ENCODE measurements around the gene GJC2.

- no peak for TF ChIP-seq POLR2A (IDR thresholded peaks at IDR 0.05)
- TF ChIP-seq, protein P1, sequence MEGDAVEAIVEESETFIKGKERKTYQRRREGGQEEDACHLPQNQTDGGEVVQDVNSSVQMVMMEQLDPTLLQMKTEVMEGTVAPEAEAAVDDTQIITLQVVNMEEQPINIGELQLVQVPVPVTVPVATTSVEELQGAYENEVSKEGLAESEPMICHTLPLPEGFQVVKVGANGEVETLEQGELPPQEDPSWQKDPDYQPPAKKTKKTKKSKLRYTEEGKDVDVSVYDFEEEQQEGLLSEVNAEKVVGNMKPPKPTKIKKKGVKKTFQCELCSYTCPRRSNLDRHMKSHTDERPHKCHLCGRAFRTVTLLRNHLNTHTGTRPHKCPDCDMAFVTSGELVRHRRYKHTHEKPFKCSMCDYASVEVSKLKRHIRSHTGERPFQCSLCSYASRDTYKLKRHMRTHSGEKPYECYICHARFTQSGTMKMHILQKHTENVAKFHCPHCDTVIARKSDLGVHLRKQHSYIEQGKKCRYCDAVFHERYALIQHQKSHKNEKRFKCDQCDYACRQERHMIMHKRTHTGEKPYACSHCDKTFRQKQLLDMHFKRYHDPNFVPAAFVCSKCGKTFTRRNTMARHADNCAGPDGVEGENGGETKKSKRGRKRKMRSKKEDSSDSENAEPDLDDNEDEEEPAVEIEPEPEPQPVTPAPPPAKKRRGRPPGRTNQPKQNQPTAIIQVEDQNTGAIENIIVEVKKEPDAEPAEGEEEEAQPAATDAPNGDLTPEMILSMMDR (IDR thresholded peaks at IDR 0.05), result no peak
These were observed 29.4 kb upstream of the GJC2 start for GRCh38 chr1:228120351-228120750.

Measured in testis (tissue), 2 donors.